D721Med (cell line): Measurements from ENCODE around the gene RUNX2.
"Not testable (repeated sequence)": the region's sequence is repeated elsewhere in the genome, so short reads cannot be mapped to it uniquely, and the experiment has no call there.

Experiments
- DNase-seq: peaks from one replicate; pipeline ENCODE4 v3.0.0; 2011; ENCODE audit warnings: low spot score; ENCODE audit not compliant: insufficient read length
- FAIRE-seq: peaks from 2 replicates; lab custom pipeline; 2011; peaks lifted over from hg19 to GRCh38; lab: Jason Lieb, UNC
- TF ChIP-seq, protein P1 (sequence below): IDR thresholded peaks from 2 replicates; pipeline ENCODE4 v1.5.1; 2012; ENCODE audit warnings: mild to moderate bottlenecking, control low read depth; ENCODE audit not compliant: insufficient read depth; ENCODE audit errors: missing control alignments

The RUNX2 gene

DNA sequence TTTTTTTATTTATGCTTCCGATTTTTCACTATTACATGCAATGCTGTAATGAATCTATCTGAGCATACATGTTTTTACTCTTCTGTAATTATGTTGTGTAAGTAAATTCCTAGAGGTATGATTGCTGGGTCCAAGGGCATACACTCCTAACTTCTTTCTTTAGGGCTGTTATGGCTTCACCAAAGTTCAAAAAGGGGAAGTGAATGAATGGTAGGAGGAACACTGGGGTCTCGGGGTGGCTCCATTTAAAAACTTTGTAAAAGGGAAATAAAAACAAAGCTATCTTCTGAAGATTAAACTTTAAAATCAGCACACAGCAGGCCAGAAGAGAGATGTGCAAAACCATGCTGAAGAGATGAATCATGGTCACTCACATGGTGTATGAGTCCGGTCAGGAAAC is 338.7 kb downstream of the RUNX2 start:
- FAIRE-seq (no peak), DNase-seq (no peak)
- TF ChIP-seq, protein P1, sequence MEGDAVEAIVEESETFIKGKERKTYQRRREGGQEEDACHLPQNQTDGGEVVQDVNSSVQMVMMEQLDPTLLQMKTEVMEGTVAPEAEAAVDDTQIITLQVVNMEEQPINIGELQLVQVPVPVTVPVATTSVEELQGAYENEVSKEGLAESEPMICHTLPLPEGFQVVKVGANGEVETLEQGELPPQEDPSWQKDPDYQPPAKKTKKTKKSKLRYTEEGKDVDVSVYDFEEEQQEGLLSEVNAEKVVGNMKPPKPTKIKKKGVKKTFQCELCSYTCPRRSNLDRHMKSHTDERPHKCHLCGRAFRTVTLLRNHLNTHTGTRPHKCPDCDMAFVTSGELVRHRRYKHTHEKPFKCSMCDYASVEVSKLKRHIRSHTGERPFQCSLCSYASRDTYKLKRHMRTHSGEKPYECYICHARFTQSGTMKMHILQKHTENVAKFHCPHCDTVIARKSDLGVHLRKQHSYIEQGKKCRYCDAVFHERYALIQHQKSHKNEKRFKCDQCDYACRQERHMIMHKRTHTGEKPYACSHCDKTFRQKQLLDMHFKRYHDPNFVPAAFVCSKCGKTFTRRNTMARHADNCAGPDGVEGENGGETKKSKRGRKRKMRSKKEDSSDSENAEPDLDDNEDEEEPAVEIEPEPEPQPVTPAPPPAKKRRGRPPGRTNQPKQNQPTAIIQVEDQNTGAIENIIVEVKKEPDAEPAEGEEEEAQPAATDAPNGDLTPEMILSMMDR: no peak

DNA sequence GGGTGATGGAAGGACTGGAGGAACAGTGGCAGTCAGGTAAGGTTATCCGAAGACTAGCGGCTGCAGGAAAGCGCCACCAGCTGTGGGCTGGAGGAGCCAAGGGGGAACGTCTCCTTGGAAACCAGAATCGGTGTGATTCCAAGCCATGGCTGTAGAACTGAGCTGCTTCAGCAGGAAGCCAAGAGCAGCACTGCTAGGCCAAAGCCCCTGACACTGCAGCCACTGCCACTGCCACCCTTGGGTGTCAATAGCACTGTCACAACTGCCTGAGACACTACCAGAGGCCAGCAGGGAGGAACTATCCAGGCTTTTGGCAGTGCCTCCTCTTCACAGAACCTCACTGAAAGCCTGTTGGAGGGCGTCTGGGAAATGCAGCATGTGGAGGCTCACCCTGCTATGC is 339.2 kb downstream of the RUNX2 start:
- TF ChIP-seq, protein P1: no peak
- DNase-seq (no peak), FAIRE-seq (no peak)

DNA sequence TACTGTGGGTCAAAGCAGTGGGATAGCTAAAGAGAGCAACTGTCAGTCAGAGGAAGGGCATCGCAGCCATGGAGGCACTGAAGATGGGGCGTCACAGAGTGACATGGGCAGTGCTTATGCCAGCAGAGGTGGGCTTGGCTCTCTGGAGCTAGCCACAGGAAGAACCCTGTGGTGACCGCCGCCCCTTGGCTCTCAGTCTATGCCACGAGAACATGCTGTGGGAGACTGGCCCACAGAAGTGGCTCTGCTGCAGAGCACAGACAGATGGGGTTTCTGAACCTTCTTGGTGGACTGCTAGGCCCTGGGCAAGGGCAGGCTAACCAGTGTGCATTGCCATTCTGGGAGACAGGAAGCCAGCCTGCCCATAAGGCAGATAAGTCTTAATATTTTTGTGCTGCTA is 339.6 kb downstream of the RUNX2 start:
- DNase-seq (no peak), FAIRE-seq (no peak)
- TF ChIP-seq, protein P1: no peak

DNA sequence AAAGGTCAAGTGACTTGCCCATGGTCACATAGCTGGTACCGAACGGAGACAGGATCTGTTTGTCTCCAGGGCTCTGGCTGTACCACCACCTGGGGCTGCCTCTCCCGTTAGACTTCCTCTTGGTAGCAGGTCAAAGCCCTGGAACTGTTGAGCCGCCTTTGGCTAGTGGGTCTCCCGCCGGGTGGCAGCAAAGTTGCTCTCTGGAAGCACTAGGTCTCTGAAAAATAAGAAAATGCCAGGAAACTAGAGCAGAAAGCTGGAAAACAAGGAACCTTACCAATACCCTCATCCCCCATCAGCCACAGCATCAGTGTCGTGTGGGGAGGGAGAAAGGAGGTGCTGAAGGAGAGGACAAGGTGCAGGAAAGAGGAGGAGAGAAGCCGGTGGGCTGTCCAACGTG is 340.6 kb downstream of the RUNX2 start:
- no peak for DNase-seq
- TF ChIP-seq, protein P1: no peak
- no peak for FAIRE-seq

DNA sequence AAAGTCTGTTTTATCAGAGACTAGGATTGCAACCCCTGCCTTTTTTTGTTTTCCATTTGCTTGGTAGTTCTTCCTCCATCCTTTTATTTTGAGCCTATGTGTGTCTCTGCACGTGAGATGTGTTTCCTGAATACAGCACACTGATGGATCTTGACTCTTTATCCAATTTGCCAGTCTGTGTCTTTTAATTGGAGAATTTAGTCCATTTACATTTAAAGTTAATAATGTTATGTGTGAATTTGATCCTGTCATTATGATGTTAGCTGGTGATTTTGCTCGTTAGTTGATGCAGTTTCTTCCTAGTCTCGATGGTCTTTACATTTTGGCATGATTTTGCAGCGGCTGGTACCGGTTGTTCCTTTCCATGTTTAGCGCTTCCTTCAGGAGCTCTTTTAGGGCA is 345.0 kb downstream of the RUNX2 start:
- not testable (repeated sequence) for FAIRE-seq, DNase-seq

DNA sequence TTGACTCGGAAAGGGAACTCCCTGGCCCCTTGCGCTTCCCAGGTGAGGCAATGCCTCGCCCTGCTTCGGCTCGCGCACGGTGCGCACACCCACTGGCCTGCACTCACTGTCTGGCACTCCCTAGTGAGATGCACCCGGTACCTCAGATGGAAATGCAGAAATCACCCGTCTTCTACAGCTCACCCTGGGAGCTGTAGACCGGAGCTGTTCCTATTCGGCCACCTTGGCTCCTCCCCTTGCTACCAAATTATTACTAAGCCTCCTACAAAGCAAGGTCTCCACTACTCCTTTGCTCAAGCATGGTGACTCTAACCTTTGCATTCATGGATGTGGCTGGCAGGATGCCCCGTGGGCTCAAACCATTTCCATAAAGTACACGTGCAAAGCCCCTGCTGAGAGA is 347.0 kb downstream of the RUNX2 start:
- not testable (repeated sequence) for DNase-seq, FAIRE-seq

DNA sequence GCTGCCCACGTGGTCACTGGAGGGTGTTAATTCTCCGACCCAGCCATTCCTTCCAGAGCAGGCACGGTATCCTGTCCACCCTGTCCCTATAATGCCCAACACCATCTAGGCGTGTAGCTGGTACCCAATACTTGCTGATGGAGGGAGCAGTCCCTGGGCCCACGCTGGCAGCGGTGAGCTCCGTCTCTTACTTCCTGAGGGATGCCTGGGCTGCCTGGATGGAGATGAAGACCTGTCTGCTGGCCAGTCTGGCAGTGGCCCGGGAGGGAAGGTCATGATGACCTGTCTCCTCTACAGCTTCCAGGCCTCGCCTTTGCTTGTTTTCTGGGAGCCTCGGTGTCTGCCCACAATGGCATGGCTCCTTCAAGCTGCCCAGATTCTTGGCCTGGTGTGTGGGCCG is 347.5 kb downstream of the RUNX2 start:
- DNase-seq (no peak), FAIRE-seq (no peak)
- TF ChIP-seq, protein P1: no peak

DNA sequence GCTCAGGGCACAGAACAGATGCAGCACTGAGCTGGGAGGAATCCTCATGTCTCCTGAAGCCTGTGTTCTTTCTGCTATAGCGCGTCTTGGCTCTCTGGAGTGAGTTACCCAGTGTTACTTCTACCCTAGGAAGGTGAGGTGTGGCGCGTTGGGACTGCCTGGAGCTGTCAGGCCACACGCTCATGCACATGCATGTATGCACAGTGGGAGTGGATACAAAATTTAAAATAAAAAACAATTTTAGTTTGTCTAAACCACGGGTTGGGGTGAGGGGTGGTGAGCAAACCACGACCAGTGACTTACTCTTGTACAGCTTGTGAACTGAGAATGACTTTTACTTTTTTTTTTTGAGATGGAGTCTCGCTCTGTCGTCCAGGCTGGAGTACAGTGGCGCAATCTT is 348.2 kb downstream of the RUNX2 start:
- TF ChIP-seq, protein P1: no peak
- no peak for DNase-seq
- no peak for FAIRE-seq
